ENCODE measurements around the gene UBE2F. TPM values are rescaled to one million over a fixed set of nuclear protein-coding genes. Genes with fewer than 3 reads are reported as not detected.
A peak's percentile ranks its signal among the peaks of the same experiment; 100 is the strongest.

The UBE2F gene, protein sequence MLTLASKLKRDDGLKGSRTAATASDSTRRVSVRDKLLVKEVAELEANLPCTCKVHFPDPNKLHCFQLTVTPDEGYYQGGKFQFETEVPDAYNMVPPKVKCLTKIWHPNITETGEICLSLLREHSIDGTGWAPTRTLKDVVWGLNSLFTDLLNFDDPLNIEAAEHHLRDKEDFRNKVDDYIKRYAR
- 49.0 and 51.2 TPM in 2 replicates for total RNA-seq (2021)
- Bru-seq, nascent RNA: percentile 80 among the genes with signal in this experiment
- percentile 90 among the genes with signal in this experiment for BruChase-seq, experiment 1, labeled RNA remaining after a 2-hour chase
- percentile 95 among the genes with signal in this experiment for BruChase-seq, experiment 2, labeled RNA remaining after a 6-hour chase
- long read RNA-seq, transcript UBE2F-201 (10 exons, 2,009 nt): major isoform, 26 of 61 reads
- long read RNA-seq, partial matches to known transcripts: 17 of 61 reads
- long read RNA-seq, other reads (novel, unspliced or antisense): 9 of 61 reads

DNA sequence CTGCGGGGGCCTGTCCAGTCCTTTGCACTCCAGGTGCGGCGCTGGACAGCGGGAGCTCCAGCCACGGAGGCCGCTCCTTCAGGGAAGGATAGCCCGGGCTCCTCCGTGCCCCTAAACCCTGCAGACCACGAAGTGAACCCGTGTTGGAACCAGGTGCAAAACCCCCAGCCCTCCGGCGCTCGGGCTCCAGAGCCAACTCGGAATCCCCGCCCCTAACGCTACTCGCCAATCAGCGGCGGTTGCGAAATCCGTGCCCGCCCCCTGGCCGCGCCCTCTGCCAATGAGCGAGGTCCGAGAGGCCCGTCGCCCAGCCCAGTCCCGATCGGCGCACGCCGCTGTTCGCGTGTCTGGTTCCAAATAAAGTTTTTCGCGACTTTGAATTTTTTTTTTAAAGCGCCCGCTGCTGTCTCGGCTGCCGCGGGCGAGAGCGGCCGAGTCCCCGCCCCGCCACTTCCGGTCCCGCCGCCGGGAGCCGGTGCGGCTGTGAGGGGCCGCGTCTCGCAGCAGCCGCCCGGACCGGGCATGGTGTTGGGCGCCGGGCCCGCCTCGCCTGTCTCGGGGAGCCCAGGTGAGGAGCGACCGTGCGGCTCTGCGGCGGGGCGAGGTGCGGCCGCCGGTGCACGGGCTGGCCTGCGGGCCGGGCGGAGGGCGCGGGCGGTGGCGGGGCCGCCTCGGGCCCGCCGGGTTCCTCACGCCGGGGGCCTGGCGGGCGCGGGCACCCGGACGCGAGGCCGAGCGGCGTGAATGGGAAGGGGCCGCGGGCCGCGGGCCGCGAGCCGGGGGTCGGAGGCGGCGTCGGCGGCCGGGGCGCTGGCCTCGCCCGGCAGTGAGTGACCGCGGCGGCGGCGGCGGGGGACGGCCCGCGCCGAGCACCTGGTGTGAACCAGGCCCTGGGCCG is at the start of gene UBE2F:
UBE2F (plus strand) TSS at position 450 of the 898 bp plus-strand sequence. CDS start 6,094 bp downstream, outside the sequence.
- intact Hi-C loops (cut with micrococcal nuclease; ENCODE audit: unreplicated experiment): no loop called here
- no TSS peak for BruUV-seq (replicated peaks)

DNA sequence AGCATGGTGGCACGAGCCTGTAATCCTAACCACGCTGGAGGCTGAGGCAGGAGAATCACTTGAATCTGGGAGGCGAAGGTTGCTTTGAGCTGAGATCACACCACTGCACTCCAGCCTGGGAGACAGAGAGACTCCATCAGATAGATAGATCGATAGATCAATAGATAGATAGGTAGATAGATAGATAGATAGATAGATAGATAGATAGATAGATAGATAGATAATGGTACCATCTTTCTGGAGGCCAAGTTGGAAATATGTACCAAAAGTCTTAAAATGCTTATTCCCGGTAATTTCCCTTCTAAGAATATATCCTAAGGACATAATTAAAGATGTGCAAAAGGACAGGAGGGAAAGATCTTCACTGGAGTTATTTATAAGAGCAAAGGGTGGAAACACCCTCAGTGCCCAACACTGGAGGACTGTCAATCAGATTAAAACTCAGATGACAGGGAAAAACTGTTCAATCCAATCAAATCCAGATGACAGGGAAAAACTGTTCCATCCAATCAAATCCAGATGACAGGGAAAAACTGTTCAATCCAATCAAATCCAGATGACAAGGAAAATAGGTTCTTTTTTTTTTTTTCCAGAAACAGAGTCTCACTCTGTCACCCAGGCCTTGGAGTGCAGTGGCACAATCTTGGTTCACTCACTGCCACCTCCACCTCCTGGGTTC is 49.0 kb upstream of the UBE2F start:
- no peak for DNase-seq (ENCODE audit: low spot score)
- no peak overlapping the region for H3K4me3 ChIP-seq (ENCODE audit: low read depth, low read length, poor library complexity, severe bottlenecking)
- H3K36me3 ChIP-seq (ENCODE audit: insufficient read depth, low read length, poor library complexity, severe bottlenecking): no peaks in the 10 kb centered on the region
- ChIA-PET POLR2A (ENCODE audit: low non-redundant PET) (no interaction called here), CTCF (no interaction called here)
- no peaks in the 10 kb centered on the region for H3K9me3 ChIP-seq (ENCODE audit: low read depth, low read length, poor library complexity, severe bottlenecking)
- H3K27me3 ChIP-seq (replicated peaks; ENCODE audit: insufficient read depth, low read depth, low read length, poor library complexity): no peaks in the 10 kb centered on the region
- no peak overlapping the region for H3K27ac ChIP-seq (ENCODE audit: low read depth, low read length, poor library complexity, severe bottlenecking)
- H3K4me1 ChIP-seq (ENCODE audit: insufficient read depth, low read length, poor library complexity, severe bottlenecking): no peaks in the 10 kb centered on the region
- TF ChIP-seq, protein P1, sequence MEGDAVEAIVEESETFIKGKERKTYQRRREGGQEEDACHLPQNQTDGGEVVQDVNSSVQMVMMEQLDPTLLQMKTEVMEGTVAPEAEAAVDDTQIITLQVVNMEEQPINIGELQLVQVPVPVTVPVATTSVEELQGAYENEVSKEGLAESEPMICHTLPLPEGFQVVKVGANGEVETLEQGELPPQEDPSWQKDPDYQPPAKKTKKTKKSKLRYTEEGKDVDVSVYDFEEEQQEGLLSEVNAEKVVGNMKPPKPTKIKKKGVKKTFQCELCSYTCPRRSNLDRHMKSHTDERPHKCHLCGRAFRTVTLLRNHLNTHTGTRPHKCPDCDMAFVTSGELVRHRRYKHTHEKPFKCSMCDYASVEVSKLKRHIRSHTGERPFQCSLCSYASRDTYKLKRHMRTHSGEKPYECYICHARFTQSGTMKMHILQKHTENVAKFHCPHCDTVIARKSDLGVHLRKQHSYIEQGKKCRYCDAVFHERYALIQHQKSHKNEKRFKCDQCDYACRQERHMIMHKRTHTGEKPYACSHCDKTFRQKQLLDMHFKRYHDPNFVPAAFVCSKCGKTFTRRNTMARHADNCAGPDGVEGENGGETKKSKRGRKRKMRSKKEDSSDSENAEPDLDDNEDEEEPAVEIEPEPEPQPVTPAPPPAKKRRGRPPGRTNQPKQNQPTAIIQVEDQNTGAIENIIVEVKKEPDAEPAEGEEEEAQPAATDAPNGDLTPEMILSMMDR (conservative IDR thresholded peaks at IDR 0.05; ENCODE audit: low read depth, low read length): no peak
- TF ChIP-seq EZH2 (IDR thresholded peaks at IDR 0.05; ENCODE audit: borderline replicate concordance, low read depth, low read length, poor library complexity, severe bottlenecking): no peak
- intact Hi-C loops (cut with micrococcal nuclease; ENCODE audit: unreplicated experiment): no loop called here
- no TSS peak for BruUV-seq (replicated peaks)

More for the DNA sequence above, at the start of gene UBE2F:
- peaks cover 14% of the 10 kb centered on the region for H3K4me1 ChIP-seq (ENCODE audit: insufficient read depth, low read length, poor library complexity, severe bottlenecking)
- DNase-seq (ENCODE audit: low spot score): peak; percentile 98
- peak within 1 kb of the TSS; percentile 65 for H3K4me3 ChIP-seq (ENCODE audit: low read depth, low read length, poor library complexity, severe bottlenecking)
- TF ChIP-seq, protein P1 (conservative IDR thresholded peaks at IDR 0.05; ENCODE audit: low read depth, low read length): no peak
- TF ChIP-seq EZH2 (IDR thresholded peaks at IDR 0.05; ENCODE audit: borderline replicate concordance, low read depth, low read length, poor library complexity, severe bottlenecking): no peak
- peaks cover 6% of the 10 kb centered on the region for H3K9me3 ChIP-seq (ENCODE audit: low read depth, low read length, poor library complexity, severe bottlenecking)
- no peaks in the 10 kb centered on the region for H3K27me3 ChIP-seq (replicated peaks; ENCODE audit: insufficient read depth, low read depth, low read length, poor library complexity)
- H3K36me3 ChIP-seq (ENCODE audit: insufficient read depth, low read length, poor library complexity, severe bottlenecking): no peaks in the 10 kb centered on the region
- peak within 1 kb of the TSS; percentile 61 for H3K27ac ChIP-seq (ENCODE audit: low read depth, low read length, poor library complexity, severe bottlenecking)
- ChIA-PET POLR2A (ENCODE audit: low non-redundant PET) (no interaction called here), CTCF (no interaction called here)

DNA sequence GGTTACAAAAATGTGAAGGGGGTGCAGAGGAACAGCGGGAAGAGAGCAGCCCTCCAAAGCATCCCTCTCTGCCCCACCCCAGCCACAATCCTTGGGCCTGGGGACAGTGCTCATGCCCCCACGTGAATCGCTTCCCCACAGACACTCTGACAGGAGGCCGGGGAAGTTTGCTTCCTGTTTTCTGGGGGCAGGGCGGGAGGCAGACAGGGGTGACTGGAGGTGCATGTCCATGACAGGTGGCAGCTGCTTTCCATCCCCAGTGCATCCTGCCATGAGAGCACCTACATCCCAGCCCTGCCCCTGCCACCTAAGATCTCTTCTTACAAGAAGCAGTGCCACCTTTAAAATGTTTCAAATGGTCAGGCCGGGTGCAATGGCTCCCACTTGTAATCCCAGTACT is 47.2 kb upstream of the UBE2F start:
- H3K27ac ChIP-seq (ENCODE audit: low read depth, low read length, poor library complexity, severe bottlenecking): no peak overlapping the region
- intact Hi-C loops (cut with micrococcal nuclease; ENCODE audit: unreplicated experiment): no loop called here
- H3K9me3 ChIP-seq (ENCODE audit: low read depth, low read length, poor library complexity, severe bottlenecking): no peaks in the 10 kb centered on the region
- TF ChIP-seq, protein P1 (conservative IDR thresholded peaks at IDR 0.05; ENCODE audit: low read depth, low read length): no peak
- no peak for TF ChIP-seq EZH2 (IDR thresholded peaks at IDR 0.05; ENCODE audit: borderline replicate concordance, low read depth, low read length, poor library complexity, severe bottlenecking)
- ChIA-PET POLR2A (ENCODE audit: low non-redundant PET) (no interaction called here), CTCF (no interaction called here)
- H3K27me3 ChIP-seq (replicated peaks; ENCODE audit: insufficient read depth, low read depth, low read length, poor library complexity): no peaks in the 10 kb centered on the region
- BruUV-seq (replicated peaks): no TSS peak
- no peak overlapping the region for H3K4me3 ChIP-seq (ENCODE audit: low read depth, low read length, poor library complexity, severe bottlenecking)
- no peaks in the 10 kb centered on the region for H3K36me3 ChIP-seq (ENCODE audit: insufficient read depth, low read length, poor library complexity, severe bottlenecking)
- DNase-seq (ENCODE audit: low spot score): no peak
- H3K4me1 ChIP-seq (ENCODE audit: insufficient read depth, low read length, poor library complexity, severe bottlenecking): no peaks in the 10 kb centered on the region

Measured in A673 (cell line).